Skeletal muscle cell (primary cell): ENCODE results near the gene FGD1.

ENCODE experiments used
- DNase-seq: peaks from one replicate; pipeline ENCODE4 v3.0.0-alpha.2; 2010; ENCODE audit warnings: low read depth
- H3K4me3 ChIP-seq: 2 replicates; pipeline ENCODE4 v1.5.1; 2011; ENCODE audit warnings: low read depth, mild to moderate bottlenecking, control low read depth, low read length, moderate library complexity

The FGD1 gene

GRCh38 chrX:54415534-54416350 lies 80.3 kb downstream of the FGD1 start:
- no peak for DNase-seq

GRCh38 chrX:54413753-54414152 lies 82.3 kb downstream of the FGD1 start:
- DNase-seq, result no peak
- H3K4me3 ChIP-seq, result no peak overlapping the region

More at GRCh38 chrX:54415534-54416350, 80.3 kb downstream of the FGD1 start:
- H3K4me3 ChIP-seq, result no peak overlapping the region

- no peak overlapping the region for H3K4me3 ChIP-seq
- DNase-seq, result no peak
These were observed 84.3 kb downstream of the FGD1 start for GRCh38 chrX:54411732-54412131.

- H3K4me3 ChIP-seq, result no peak overlapping the region
- no peak for DNase-seq
These were observed 88.8 kb downstream of the FGD1 start for GRCh38 chrX:54407266-54407665.

- DNase-seq, result no peak
- H3K4me3 ChIP-seq, result no peak overlapping the region
These were observed 98.9 kb downstream of the FGD1 start for GRCh38 chrX:54397113-54397512.
